ENCODE results near the gene PCSK1.
A peak's percentile ranks its signal among the peaks of the same experiment; 100 is the strongest.

PCSK1 gene

GRCh38 chr5:96353220-96353619 is 79.8 kb downstream of the PCSK1 start:
- no peaks in the 10 kb centered on the region for H3K9me3 ChIP-seq (ENCODE audit: control extremely low read depth in 1 of 5, control insufficient read depth in 4 of 5, insufficient read depth in 2 of 5, low read depth in 1 of 5, low read length in 4 of 5)
- POLR2A ChIA-PET = no interaction called here
- 100% methylated on average over 1 of the region's 1 CpG for WGBS (ENCODE audit: insufficient coverage)
- no peaks in the 10 kb centered on the region for H3K27me3 ChIP-seq (replicated peaks in 2 of 5; ENCODE audit: control insufficient read depth in 4 of 5, insufficient read depth in 5 of 5, low read length in 4 of 5)
- no peaks in the 10 kb centered on the region for H3K36me3 ChIP-seq (ENCODE audit: control insufficient read depth in 4 of 4, insufficient read depth in 4 of 4, low read length in 3 of 4)
- H3K27ac ChIP-seq (ENCODE audit: insufficient read depth in 1 of 2, low read depth in 1 of 2, low read length in 2 of 2, poor library complexity in 1 of 2, severe bottlenecking in 2 of 2) = no peak overlapping the region
- H3K4me1 ChIP-seq (ENCODE audit: control extremely low read depth in 1 of 4, control insufficient read depth in 4 of 4, insufficient read depth in 4 of 4, low read length in 3 of 4) = no peaks in the 10 kb centered on the region
- H3K4me3 ChIP-seq (ENCODE audit: control insufficient read depth in 1 of 7, extremely low read depth in 1 of 7, insufficient read depth in 4 of 7, low read depth in 2 of 7, low read length in 6 of 7) = no peak overlapping the region
- DNase-seq = no peak
- CTCF ChIA-PET = no interaction called here

DNA sequence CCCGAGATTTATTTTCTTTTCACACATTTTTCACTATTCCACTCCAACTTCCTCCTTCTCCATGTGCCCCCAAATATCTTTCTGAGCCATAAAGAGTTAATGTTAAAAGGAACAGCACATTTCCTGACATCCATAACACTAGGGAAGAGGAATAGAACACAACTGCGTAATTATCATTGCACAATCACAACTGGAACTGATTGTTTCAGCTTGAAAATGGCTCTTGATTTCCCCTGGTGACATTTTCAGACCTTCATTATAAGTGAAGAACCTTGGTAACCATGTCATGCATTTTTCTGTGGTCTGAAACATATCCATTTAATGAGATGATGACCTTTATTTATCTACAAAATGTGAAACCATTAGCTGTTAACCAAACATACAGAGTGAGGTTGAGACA is 82.4 kb downstream of the PCSK1 start:
- Histone ChIP-seq H3K4me1 (ENCODE audit: control extremely low read depth in 1 of 4, control insufficient read depth in 4 of 4, insufficient read depth in 4 of 4, low read length in 3 of 4) (no peaks in the 10 kb centered on the region), H3K36me3 (ENCODE audit: control insufficient read depth in 4 of 4, insufficient read depth in 4 of 4, low read length in 3 of 4) (no peaks in the 10 kb centered on the region), H3K27me3 (replicated peaks in 2 of 5; ENCODE audit: control insufficient read depth in 4 of 5, insufficient read depth in 5 of 5, low read length in 4 of 5) (peaks cover 0 to 4% (median 0%) of the 10 kb centered on the region in 5 experiments), H3K4me3 (ENCODE audit: control insufficient read depth in 1 of 7, extremely low read depth in 1 of 7, insufficient read depth in 4 of 7, low read depth in 2 of 7, low read length in 6 of 7) (no peak overlapping the region), H3K9me3 (ENCODE audit: control extremely low read depth in 1 of 5, control insufficient read depth in 4 of 5, insufficient read depth in 2 of 5, low read depth in 1 of 5, low read length in 4 of 5) (no peaks in the 10 kb centered on the region), H3K27ac (ENCODE audit: insufficient read depth in 1 of 2, low read depth in 1 of 2, low read length in 2 of 2, poor library complexity in 1 of 2, severe bottlenecking in 2 of 2) (no peak overlapping the region)
- 0% methylated on average over 1 of the region's 2 CpGs for WGBS (ENCODE audit: insufficient coverage)
- CTCF ChIA-PET = no interaction called here
- POLR2A ChIA-PET = no interaction called here
- DNase-seq = no peak

- no peak for DNase-seq
- 91% methylated on average over 1 of the region's 1 CpG for WGBS (ENCODE audit: insufficient coverage)
- ChIA-PET POLR2A (no interaction called here), CTCF (no interaction called here)
- Histone ChIP-seq H3K27ac (ENCODE audit: insufficient read depth in 1 of 2, low read depth in 1 of 2, low read length in 2 of 2, poor library complexity in 1 of 2, severe bottlenecking in 2 of 2) (no peak overlapping the region), H3K36me3 (ENCODE audit: control insufficient read depth in 4 of 4, insufficient read depth in 4 of 4, low read length in 3 of 4) (no peaks in the 10 kb centered on the region), H3K27me3 (replicated peaks in 2 of 5; ENCODE audit: control insufficient read depth in 4 of 5, insufficient read depth in 5 of 5, low read length in 4 of 5) (peaks cover 0 to 4% (median 0%) of the 10 kb centered on the region in 5 experiments), H3K4me3 (ENCODE audit: control insufficient read depth in 1 of 7, extremely low read depth in 1 of 7, insufficient read depth in 4 of 7, low read depth in 2 of 7, low read length in 6 of 7) (no peak overlapping the region), H3K4me1 (ENCODE audit: control extremely low read depth in 1 of 4, control insufficient read depth in 4 of 4, insufficient read depth in 4 of 4, low read length in 3 of 4) (no peaks in the 10 kb centered on the region), H3K9me3 (ENCODE audit: control extremely low read depth in 1 of 5, control insufficient read depth in 4 of 5, insufficient read depth in 2 of 5, low read depth in 1 of 5, low read length in 4 of 5) (no peaks in the 10 kb centered on the region)
These were observed 84.5 kb downstream of the PCSK1 start for GRCh38 chr5:96348536-96348935.

- H3K4me1 ChIP-seq (ENCODE audit: control extremely low read depth in 1 of 4, control insufficient read depth in 4 of 4, insufficient read depth in 4 of 4, low read length in 3 of 4) = no peaks in the 10 kb centered on the region
- no peak overlapping the region for H3K27ac ChIP-seq (ENCODE audit: insufficient read depth in 1 of 2, low read depth in 1 of 2, low read length in 2 of 2, poor library complexity in 1 of 2, severe bottlenecking in 2 of 2)
- H3K9me3 ChIP-seq (ENCODE audit: control extremely low read depth in 1 of 5, control insufficient read depth in 4 of 5, insufficient read depth in 2 of 5, low read depth in 1 of 5, low read length in 4 of 5) = no peaks in the 10 kb centered on the region
- no peak overlapping the region for H3K4me3 ChIP-seq (ENCODE audit: control insufficient read depth in 1 of 7, extremely low read depth in 1 of 7, insufficient read depth in 4 of 7, low read depth in 2 of 7, low read length in 6 of 7)
- ChIA-PET CTCF (interaction anchor here (0.7 kb wide), 1 partner anchor 10 kb away, joined by 3 read pairs; no protein-coding TSS in a partner anchor), POLR2A (no interaction called here)
- 100% methylated on average over 2 of the region's 4 CpGs for WGBS (ENCODE audit: insufficient coverage)
- H3K36me3 ChIP-seq (ENCODE audit: control insufficient read depth in 4 of 4, insufficient read depth in 4 of 4, low read length in 3 of 4) = no peaks in the 10 kb centered on the region
- DNase-seq = no peak
- peaks cover 0 to 4% (median 0%) of the 10 kb centered on the region in 5 experiments for H3K27me3 ChIP-seq (replicated peaks in 2 of 5; ENCODE audit: control insufficient read depth in 4 of 5, insufficient read depth in 5 of 5, low read length in 4 of 5)
These were observed 85.4 kb downstream of the PCSK1 start for GRCh38 chr5:96347502-96348292.

- no peak overlapping the region for H3K27ac ChIP-seq (ENCODE audit: insufficient read depth in 1 of 2, low read depth in 1 of 2, low read length in 2 of 2, poor library complexity in 1 of 2, severe bottlenecking in 2 of 2)
- CTCF ChIA-PET = interaction anchor here (0.7 to 5.5 kb wide), 26 partner anchors 8 to 819 kb away, joined by 3 to 57 read pairs (median 4); no protein-coding TSS in a partner anchor
- H3K4me3 ChIP-seq (ENCODE audit: control insufficient read depth in 1 of 7, extremely low read depth in 1 of 7, insufficient read depth in 4 of 7, low read depth in 2 of 7, low read length in 6 of 7) = no peak overlapping the region
- POLR2A ChIA-PET = interaction anchor here (0.5 kb wide), 1 partner anchor 227 kb away, joined by 3 read pairs; no protein-coding TSS in a partner anchor
- no peaks in the 10 kb centered on the region for H3K9me3 ChIP-seq (ENCODE audit: control extremely low read depth in 1 of 5, control insufficient read depth in 4 of 5, insufficient read depth in 2 of 5, low read depth in 1 of 5, low read length in 4 of 5)
- H3K4me1 ChIP-seq (ENCODE audit: control extremely low read depth in 1 of 4, control insufficient read depth in 4 of 4, insufficient read depth in 4 of 4, low read length in 3 of 4) = peaks cover 0 to 6% (median 2%) of the 10 kb centered on the region in 4 experiments
- DNase-seq = peak; percentile 67 to 87 (median 84)
- WGBS (ENCODE audit: insufficient coverage) = 33% methylated on average over 3 of the region's 6 CpGs
- H3K36me3 ChIP-seq (ENCODE audit: control insufficient read depth in 4 of 4, insufficient read depth in 4 of 4, low read length in 3 of 4) = no peaks in the 10 kb centered on the region
- H3K27me3 ChIP-seq (replicated peaks in 2 of 5; ENCODE audit: control insufficient read depth in 4 of 5, insufficient read depth in 5 of 5, low read length in 4 of 5) = peaks cover 0 to 4% (median 0%) of the 10 kb centered on the region in 5 experiments
These were observed 88.1 kb downstream of the PCSK1 start for GRCh38 chr5:96344678-96345577.

DNA sequence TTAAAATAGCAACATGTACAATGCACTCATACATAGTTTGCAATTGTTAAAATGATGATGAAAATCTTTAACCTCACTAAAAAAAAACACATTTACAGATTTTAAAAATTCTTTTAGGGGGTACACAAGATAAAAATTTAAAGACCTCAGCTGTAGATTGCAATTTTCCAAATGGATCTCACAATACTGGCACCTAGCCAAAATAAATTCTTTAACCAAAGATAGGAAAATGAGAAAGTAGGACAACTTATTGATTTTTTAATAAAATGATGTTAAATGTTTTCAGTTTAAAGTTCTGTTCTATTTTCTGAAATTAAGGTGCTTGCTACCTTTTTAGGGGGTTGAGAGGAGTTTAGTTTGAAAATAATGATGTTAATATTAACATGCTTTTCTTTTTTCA is 90.0 kb downstream of the PCSK1 start:
- peaks cover 0 to 11% (median 8%) of the 10 kb centered on the region in 4 experiments for H3K4me1 ChIP-seq (ENCODE audit: control extremely low read depth in 1 of 4, control insufficient read depth in 4 of 4, insufficient read depth in 4 of 4, low read length in 3 of 4)

More for the DNA sequence above, 90.0 kb downstream of the PCSK1 start:
- CTCF ChIA-PET = interaction anchor here (0.7 to 5.5 kb wide), 4 partner anchors 252 to 277 kb away, joined by 3 to 57 read pairs (median 4); no protein-coding TSS in a partner anchor
- Histone ChIP-seq H3K4me3 (ENCODE audit: control insufficient read depth in 1 of 7, extremely low read depth in 1 of 7, insufficient read depth in 4 of 7, low read depth in 2 of 7, low read length in 6 of 7) (no peak overlapping the region), H3K36me3 (ENCODE audit: control insufficient read depth in 4 of 4, insufficient read depth in 4 of 4, low read length in 3 of 4) (no peaks in the 10 kb centered on the region), H3K27me3 (replicated peaks in 2 of 5; ENCODE audit: control insufficient read depth in 4 of 5, insufficient read depth in 5 of 5, low read length in 4 of 5) (peaks cover 0 to 4% (median 0%) of the 10 kb centered on the region in 5 experiments), H3K9me3 (ENCODE audit: control extremely low read depth in 1 of 5, control insufficient read depth in 4 of 5, insufficient read depth in 2 of 5, low read depth in 1 of 5, low read length in 4 of 5) (no peaks in the 10 kb centered on the region), H3K27ac (ENCODE audit: insufficient read depth in 1 of 2, low read depth in 1 of 2, low read length in 2 of 2, poor library complexity in 1 of 2, severe bottlenecking in 2 of 2) (no peak overlapping the region)
- no peak for DNase-seq
- POLR2A ChIA-PET = no interaction called here
